Measurements from ENCODE around the gene ANKFY1. TPM values are rescaled to one million over a fixed set of nuclear protein-coding genes. Genes with fewer than 3 reads are reported as not detected.

The ANKFY1 gene
- total and polyA plus RNA-seq, 2 donors (not counting 3 experiments of a cell fraction or from before 2014, with no cell fraction given): 30.6 to 51.1 TPM

GRCh38 chr17:4118015-4118743 lies 145.6 kb downstream of the ANKFY1 start:
- Histone ChIP-seq H3K9me3 (replicated peaks; ENCODE audit: control insufficient read depth, insufficient read depth, low read length) (no peaks in the 10 kb centered on the region), H3K27ac (ENCODE audit: insufficient read depth, low read depth, low read length) (no peak overlapping the region), H2AFZ (ENCODE audit: low read depth, low read length) (no peak overlapping the region), H3K9ac (replicated peaks; ENCODE audit: extremely low read depth, insufficient read depth, low read length) (no peak overlapping the region), H3K9me1 (replicated peaks; ENCODE audit: control insufficient read depth, extremely low read depth, insufficient read depth, low read length) (no peaks in the 10 kb centered on the region), H4K20me1 (replicated peaks; ENCODE audit: control insufficient read depth, extremely low read depth, insufficient read depth, low read length) (no peaks in the 10 kb centered on the region), H3K27me3 (ENCODE audit: control insufficient read depth in 2 of 2, insufficient read depth in 2 of 2, low read length in 2 of 2) (no peaks in the 10 kb centered on the region), H3K4me1 (ENCODE audit: control insufficient read depth, extremely low read depth, insufficient read depth, low read length) (no peaks in the 10 kb centered on the region), H3K4me3 (replicated peaks in 1 of 3; ENCODE audit: insufficient read depth in 1 of 3, low read depth in 1 of 3, low read length in 3 of 3) (no peak overlapping the region), H3K4me2 (ENCODE audit: insufficient read depth, low read length) (no peak overlapping the region), H3K36me3 (ENCODE audit: control insufficient read depth in 2 of 2, extremely low read depth in 1 of 2, insufficient read depth in 2 of 2, low read length in 2 of 2) (peaks cover 12 to 26% of the 10 kb centered on the region in 2 experiments), H3K79me2 (ENCODE audit: control insufficient read depth, insufficient read depth, low read length) (peaks cover 5% of the 10 kb centered on the region)
- BruUV-seq (replicated peaks): no TSS peak
- intact Hi-C loops (cut with micrococcal nuclease) (no loop called here), dilution Hi-C loops (cut with MboI; ENCODE audit: extremely low pct_ligation_motif_present, low sequenced_read_pairs) (no loop called here)
- ChIA-PET CTCF (interaction anchor here (1.0 kb wide), 1 partner anchor 14 kb away, joined by 3 read pairs; no protein-coding TSS in a partner anchor), POLR2A (no interaction called here)
- no peak for TF ChIP-seq FOS (IDR thresholded peaks at IDR 0.05; ENCODE audit: borderline replicate concordance, insufficient read depth, low read length)
- no peak for TF ChIP-seq JUN (IDR thresholded peaks at IDR 0.05; ENCODE audit: borderline replicate concordance, insufficient read depth, insufficient read length, low read depth)
- no peak for TF ChIP-seq EZH2 (IDR thresholded peaks at IDR 0.05; ENCODE audit: borderline replicate concordance, low read depth, low read length, severe bottlenecking)
- TF ChIP-seq GATA2 (IDR thresholded peaks at IDR 0.05; ENCODE audit: insufficient read depth, insufficient read length, low read depth, low read length): no peak
- TF ChIP-seq POLR2AphosphoS5 (IDR thresholded peaks at IDR 0.05; ENCODE audit: insufficient read depth, low read depth, low read length): no peak
- TF ChIP-seq POLR2A (IDR thresholded peaks at IDR 0.05; ENCODE audit: low read depth, low read length): no peak
- TF ChIP-seq CTCF (IDR thresholded peaks at IDR 0.05; ENCODE audit: extremely low read depth in 1 of 2, insufficient read depth in 1 of 2, low read depth in 1 of 2, low read length in 2 of 2): no peak
- FAIRE-seq (peak; percentile 15), DNase-seq (ENCODE audit: low read depth, low spot score) (no peak)

Data from endothelial cell of umbilical vein (primary cell).